Esophagus muscularis mucosa (tissue), 3 donors: Measurements from ENCODE around the gene OVCA2.

ENCODE experiments used
- CTCF ChIP-seq, 3 experiments: fragments of 200-600 bp in 2 of 3; fragments of 450-650 bp in 1 of 3; sonication (generic) in 2 of 3; IDR thresholded peaks; one replicate each; pipeline ENCODE4 v1.5.1; 2017 to 2019; ENCODE audit warnings: antibody characterized with exemption in 3 of 3, mild to moderate bottlenecking in 2 of 3, moderate library complexity in 1 of 3
- POLR2A ChIP-seq: fragments of 450-650 bp; IDR thresholded peaks from one replicate; pipeline ENCODE4 v1.6.1; 2017; ENCODE audit warnings: antibody characterized with exemption, moderate library complexity, mild to moderate bottlenecking, low read depth
- POLR2AphosphoS5 ChIP-seq, 2 donors: sonication (generic); formaldehyde crosslinking; IDR thresholded peaks; one replicate each; pipeline ENCODE4 v1.6.1; 2017; ENCODE audit warnings: antibody characterized with exemption in 2 of 2

DNA sequence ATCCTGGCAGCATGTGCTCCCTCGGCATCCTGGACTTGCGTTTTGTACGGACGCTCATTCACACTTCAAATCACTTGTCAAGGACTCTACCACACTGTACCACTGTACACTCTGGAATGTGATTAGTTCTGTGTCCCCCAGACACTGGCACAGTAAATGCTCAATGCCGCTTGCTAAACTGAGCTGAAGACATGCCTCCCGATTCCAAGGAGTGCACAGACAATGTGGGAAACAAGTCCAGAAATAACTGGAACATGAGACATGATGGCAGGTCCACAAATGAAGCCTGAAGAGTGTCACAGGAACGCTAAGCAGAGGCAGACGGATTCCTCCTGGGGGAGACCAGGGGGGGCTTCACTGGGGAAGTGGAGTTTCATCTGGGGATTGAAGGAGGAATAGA is 35.2 kb downstream of the OVCA2 start:
- TF ChIP-seq CTCF (IDR thresholded peaks at IDR 0.05) (no peak), POLR2A (no peak), POLR2AphosphoS5 (IDR thresholded peaks at IDR 0.05) (no peak)
